Coronary artery (tissue), 2 donors: ENCODE data around the gene CHAT.

ENCODE experiments used
- DNase-seq: peaks from one replicate; pipeline ENCODE4 v3.0.0-alpha.2; 2017; ENCODE audit warnings: low spot score
- H3K27ac ChIP-seq, 2 donors: fragments of 200-600 bp; sonication (generic); one replicate each; pipeline ENCODE4 v1.5.1; 2016 to 2019
- H3K4me3 ChIP-seq: fragments of 200-600 bp; sonication (generic); 2 replicates; pipeline ENCODE4 v1.5.1; 2016; ENCODE audit warnings: mild to moderate bottlenecking, moderate library complexity
- CTCF ChIP-seq: fragments of 200-600 bp; sonication (generic); IDR thresholded peaks from one replicate; pipeline ENCODE4 v1.5.1; 2019; ENCODE audit warnings: antibody characterized with exemption

CHAT gene

DNA sequence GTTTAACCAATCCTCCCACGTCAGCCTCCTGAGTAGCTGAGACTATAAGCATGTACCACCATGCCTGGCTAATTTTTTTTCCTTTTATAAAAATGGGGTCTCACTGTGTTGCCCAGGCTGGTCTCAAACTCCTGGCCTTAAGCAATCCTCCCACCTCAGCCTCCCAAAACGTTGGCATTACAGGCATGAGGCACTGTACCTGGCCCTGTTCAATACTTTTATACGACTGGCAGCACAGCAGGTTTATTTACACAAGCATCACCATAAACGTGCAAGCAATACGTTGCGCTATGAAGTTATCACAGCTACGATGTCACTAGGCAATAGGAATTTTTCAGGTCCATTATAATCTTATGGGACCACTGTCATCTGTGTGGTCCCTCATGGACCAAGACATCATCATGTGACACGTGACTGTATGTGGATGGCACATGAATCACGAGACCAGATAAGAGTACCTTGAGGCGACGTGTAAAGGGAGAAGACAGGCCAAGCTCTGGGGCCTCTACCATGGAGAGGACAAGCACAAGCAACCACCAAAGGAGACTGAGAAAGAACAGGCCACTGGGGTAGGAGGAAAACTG is 38.3 kb upstream of the CHAT start:
- no peak overlapping the region for H3K4me3 ChIP-seq

DNA sequence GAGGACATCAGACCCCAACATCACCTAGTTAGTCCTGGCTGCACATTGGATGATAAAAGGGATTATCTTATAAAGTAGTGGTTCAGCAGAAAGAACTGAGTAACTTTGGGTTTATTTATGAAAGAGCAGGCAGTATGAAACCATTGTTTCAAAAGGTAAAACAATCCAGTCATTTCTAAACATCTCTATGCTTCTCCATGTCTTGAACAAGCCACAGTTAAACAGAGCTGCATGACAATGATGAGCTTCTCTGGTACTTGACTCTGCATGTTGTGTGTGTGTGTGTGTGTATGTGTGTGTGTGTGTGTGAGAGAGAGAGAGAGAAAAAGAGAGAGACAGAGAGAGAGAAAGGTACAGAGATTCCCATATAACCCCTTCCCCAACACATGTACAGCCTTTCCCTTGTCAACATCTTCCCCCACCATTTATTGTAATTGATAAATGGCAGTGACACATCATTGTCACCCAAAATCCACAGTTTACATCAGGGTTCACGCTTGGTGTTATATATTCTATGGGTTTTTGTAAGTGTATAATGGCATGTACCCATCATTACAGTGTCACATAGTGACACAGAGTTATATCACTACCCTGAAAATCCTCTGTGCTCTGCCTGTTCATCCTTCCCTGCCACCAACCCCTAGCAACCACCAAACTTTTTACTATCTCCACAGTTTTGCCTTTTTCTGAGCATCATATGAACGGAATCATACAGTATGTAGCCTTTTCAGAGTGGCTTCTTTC is 36.5 kb upstream of the CHAT start:
- DNase-seq = no peak
- H3K4me3 ChIP-seq = no peak overlapping the region
- no peak overlapping the region for H3K27ac ChIP-seq
- no peak for TF ChIP-seq CTCF

More for the DNA sequence above, 38.3 kb upstream of the CHAT start:
- no peak for TF ChIP-seq CTCF
- no peak overlapping the region for H3K27ac ChIP-seq
- no peak for DNase-seq

DNA sequence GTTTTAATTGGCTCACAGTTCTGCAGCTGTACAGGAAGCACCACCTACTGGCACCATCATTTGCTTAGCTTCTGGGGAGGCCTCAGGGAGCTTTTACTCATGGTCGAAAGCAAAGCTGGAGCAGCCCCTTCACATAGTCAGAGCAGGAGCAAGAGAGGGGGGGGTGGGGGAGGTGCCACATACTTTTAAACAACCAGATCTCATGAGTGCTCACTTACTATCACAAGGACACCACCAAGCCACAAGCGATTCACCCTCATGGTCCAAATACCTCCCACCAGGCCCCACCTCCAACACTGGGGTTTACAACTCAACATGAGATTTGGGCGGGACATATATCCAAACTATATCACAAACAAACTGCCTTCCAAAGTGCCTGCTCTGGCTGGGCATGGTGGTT is 35.4 kb upstream of the CHAT start:
- TF ChIP-seq CTCF = no peak
- Histone ChIP-seq H3K27ac (no peak overlapping the region), H3K4me3 (no peak overlapping the region)
- DNase-seq = no peak

- no peak overlapping the region for H3K27ac ChIP-seq
Measured at GRCh38 chr10:49579621-49580020, 34.2 kb upstream of the CHAT start.

DNA sequence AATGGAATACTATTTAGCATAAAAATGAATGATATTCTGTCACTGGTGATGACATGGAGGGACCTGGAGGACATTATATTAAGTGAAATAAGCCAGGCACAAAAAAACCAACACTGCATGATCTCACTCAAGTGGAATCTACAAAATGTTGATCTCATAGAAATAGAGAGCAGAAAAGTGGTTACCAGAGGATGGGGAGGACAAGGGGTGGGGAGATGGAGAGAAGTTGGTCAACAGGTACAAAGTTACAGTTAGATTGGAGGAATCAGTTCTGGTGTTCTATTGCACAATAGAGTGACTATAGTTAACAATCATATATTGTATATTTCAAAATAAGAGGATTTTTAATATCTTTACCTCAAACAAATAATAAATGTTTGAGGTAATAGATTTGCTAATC is 28.4 kb upstream of the CHAT start:
- TF ChIP-seq CTCF = no peak
- H3K27ac ChIP-seq = no peak overlapping the region
- no peak overlapping the region for H3K4me3 ChIP-seq
- no peak for DNase-seq

More at GRCh38 chr10:49579621-49580020, 34.2 kb upstream of the CHAT start:
- DNase-seq = no peak
- no peak overlapping the region for H3K4me3 ChIP-seq
- no peak for TF ChIP-seq CTCF

DNA sequence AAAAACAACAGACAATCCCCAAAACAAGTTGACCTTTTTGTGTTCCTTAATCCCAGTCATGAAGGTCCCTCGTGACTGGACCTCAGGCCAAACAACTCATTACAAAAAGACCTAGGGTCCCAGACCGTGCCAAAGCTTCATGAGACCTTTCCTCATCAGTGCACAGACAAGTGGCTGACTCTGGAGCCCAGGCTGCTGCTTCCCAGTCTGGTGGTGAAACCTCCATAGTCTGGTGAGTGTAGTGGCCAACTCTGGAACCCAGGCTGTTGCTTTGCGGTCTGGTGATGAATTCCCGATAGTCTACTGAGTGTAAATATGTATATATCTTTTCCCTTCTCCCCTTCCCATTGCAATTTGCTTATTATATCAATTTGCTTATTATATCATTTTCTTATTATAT is 25.9 kb upstream of the CHAT start:
- Histone ChIP-seq H3K4me3 (no peak overlapping the region), H3K27ac (no peak overlapping the region)
- TF ChIP-seq CTCF = no peak
- no peak for DNase-seq
